Naive B cell (primary cell): ENCODE data around the gene ZNF710. TPM values are rescaled to one million over a fixed set of nuclear protein-coding genes. Genes with fewer than 3 reads are reported as not detected.

Experiments used
- ATAC-seq, 2 donors: fragments of 150-1000 bp; cut with Tn5 transposase; 2 replicates each; pipeline ENCODE4 v1.10.0; 2021; ENCODE audit warnings: low read depth in 2 of 2, mild to moderate bottlenecking in 2 of 2, moderate library complexity in 2 of 2
- DNase-seq: peaks from one replicate; pipeline ENCODE4 v3.0.0; 2022
- H3K27ac Mint-ChIP-seq, 6 donors: one replicate each; pipeline ENCODE4 v1.8.0; 2020 to 2022; ENCODE audit warnings: mild to moderate bottlenecking in 6 of 6, mixed read lengths in 6 of 6, moderate library complexity in 5 of 6, inconsistent platforms in 2 of 6
- H3K27me3 Mint-ChIP-seq, 3 donors: one replicate each; pipeline ENCODE4 v1.8.0; 2021 to 2022; ENCODE audit warnings: mixed read lengths in 3 of 3, mild to moderate bottlenecking in 1 of 3
- H3K36me3 Mint-ChIP-seq, 2 donors: one replicate each; pipeline ENCODE4 v1.8.0; 2020 to 2022; ENCODE audit warnings: mixed read lengths in 2 of 2, inconsistent platforms in 1 of 2, mild to moderate bottlenecking in 1 of 2
- H3K4me1 Mint-ChIP-seq, 3 donors: one replicate each; pipeline ENCODE4 v1.8.0; 2020 to 2022; ENCODE audit warnings: mixed read lengths in 3 of 3, inconsistent platforms in 1 of 3, mild to moderate bottlenecking in 1 of 3, moderate library complexity in 1 of 3
- H3K4me3 Mint-ChIP-seq, 8 donors: one replicate each; pipeline ENCODE4 v1.8.0; 2020 to 2022; ENCODE audit warnings: mild to moderate bottlenecking in 8 of 8, mixed read lengths in 8 of 8, moderate library complexity in 8 of 8, inconsistent platforms in 2 of 8
- H3K9me3 Mint-ChIP-seq, 7 donors: one replicate each; pipeline ENCODE4 v1.8.0; 2020 to 2022; ENCODE audit warnings: mixed read lengths in 7 of 7, mild to moderate bottlenecking in 5 of 7, inconsistent platforms in 2 of 7, moderate library complexity in 1 of 7
- polyA plus RNA-seq, 6 donors: library from polyadenylated mRNA; unstranded; fragments of 300-500 nt; fragmentation: Illumina TruSeq; gene quantifications; one replicate each; pipeline ENCODE4 v1.2.3, GENCODE V29; 2021; ENCODE audit warnings: low read depth in 6 of 6

Gene ZNF710
- polyA plus RNA-seq, 6 donors from 2014 or later, result 0.64 to 2.4 (median 2.0) TPM

- ATAC-seq (no peak), DNase-seq (no peak)
- Mint-ChIP-seq H3K36me3 (no peaks in the 10 kb centered on the region), H3K27me3 (no peaks in the 10 kb centered on the region), H3K4me3 (no peak overlapping the region), H3K27ac (peak overlapping the region in 2 of 6 donors; percentile 72 to 74), H3K4me1 (peaks cover 37 to 65% (median 49%) of the 10 kb centered on the region in 3 donors), H3K9me3 (no peaks in the 10 kb centered on the region)
These were observed 50.8 kb downstream of the ZNF710 start for GRCh38 chr15:90051874-90052273.

GRCh38 chr15:90053685-90054466 is 52.8 kb downstream of the ZNF710 start:
- H3K36me3 Mint-ChIP-seq, result no peaks in the 10 kb centered on the region
- no peak overlapping the region for H3K4me3 Mint-ChIP-seq
- ATAC-seq (no peak), DNase-seq (no peak)
- no peaks in the 10 kb centered on the region for H3K9me3 Mint-ChIP-seq
- no peaks in the 10 kb centered on the region for H3K27me3 Mint-ChIP-seq
- H3K27ac Mint-ChIP-seq, result peak overlapping the region in 3 of 6 donors; percentile 59 to 78 (median 74)
- peaks cover 50 to 65% (median 52%) of the 10 kb centered on the region in 3 donors for H3K4me1 Mint-ChIP-seq

GRCh38 chr15:90054618-90055097 is 53.5 kb downstream of the ZNF710 start:
- peak overlapping the region in 1 of 6 donors; percentile 74 for H3K27ac Mint-ChIP-seq

GRCh38 chr15:90055182-90055581 is 54.1 kb downstream of the ZNF710 start:
- no peaks in the 10 kb centered on the region for H3K9me3 Mint-ChIP-seq
- peaks cover 55 to 64% (median 57%) of the 10 kb centered on the region in 3 donors for H3K4me1 Mint-ChIP-seq
- H3K27me3 Mint-ChIP-seq, result no peaks in the 10 kb centered on the region
- no peaks in the 10 kb centered on the region for H3K36me3 Mint-ChIP-seq
- H3K4me3 Mint-ChIP-seq, result peak overlapping the region in 1 of 8 donors; percentile 48
- ATAC-seq, result no peak
- peak overlapping the region in 5 of 6 donors; percentile 14 to 85 (median 67) for H3K27ac Mint-ChIP-seq
- DNase-seq, result no peak

More at GRCh38 chr15:90054618-90055097, 53.5 kb downstream of the ZNF710 start:
- H3K9me3 Mint-ChIP-seq, result no peaks in the 10 kb centered on the region
- no peak for DNase-seq
- H3K27me3 Mint-ChIP-seq, result no peaks in the 10 kb centered on the region
- peaks cover 54 to 65% (median 57%) of the 10 kb centered on the region in 3 donors for H3K4me1 Mint-ChIP-seq
- H3K36me3 Mint-ChIP-seq, result no peaks in the 10 kb centered on the region
- no peak overlapping the region for H3K4me3 Mint-ChIP-seq
- ATAC-seq, result no peak

GRCh38 chr15:90056529-90056928 is 55.4 kb downstream of the ZNF710 start:
- Mint-ChIP-seq H3K4me1 (peaks cover 57 to 73% (median 61%) of the 10 kb centered on the region in 3 donors), H3K9me3 (no peaks in the 10 kb centered on the region), H3K4me3 (peak overlapping the region in 1 of 8 donors; percentile 19), H3K36me3 (no peaks in the 10 kb centered on the region), H3K27ac (no peak overlapping the region), H3K27me3 (no peaks in the 10 kb centered on the region)
- DNase-seq, result no peak
- ATAC-seq, result no peak

- Mint-ChIP-seq H3K9me3 (no peaks in the 10 kb centered on the region), H3K27me3 (no peaks in the 10 kb centered on the region), H3K36me3 (no peaks in the 10 kb centered on the region), H3K27ac (peak overlapping the region; percentile 41 to 100 (median 95)), H3K4me1 (peaks cover 62 to 86% (median 66%) of the 10 kb centered on the region in 3 donors), H3K4me3 (peak overlapping the region in 6 of 8 donors; percentile 35 to 84 (median 61))
- ATAC-seq (no peak), DNase-seq (peak; percentile 38)
These were observed 57.2 kb downstream of the ZNF710 start for GRCh38 chr15:90058308-90058707.

- Mint-ChIP-seq H3K4me3 (peak overlapping the region in 5 of 8 donors; percentile 30 to 84 (median 69)), H3K27me3 (no peaks in the 10 kb centered on the region), H3K4me1 (peaks cover 65 to 89% (median 71%) of the 10 kb centered on the region in 3 donors), H3K27ac (peak overlapping the region; percentile 93 to 100 (median 98)), H3K9me3 (no peaks in the 10 kb centered on the region), H3K36me3 (no peaks in the 10 kb centered on the region)
- DNase-seq, result no peak
- no peak for ATAC-seq
These were observed 57.7 kb downstream of the ZNF710 start for GRCh38 chr15:90058775-90059174.

GRCh38 chr15:90059208-90059985 is 58.3 kb downstream of the ZNF710 start:
- ATAC-seq (peak; percentile 88 to 89), DNase-seq (peak; percentile 96)
- Mint-ChIP-seq H3K36me3 (no peaks in the 10 kb centered on the region), H3K9me3 (no peaks in the 10 kb centered on the region), H3K4me3 (peak overlapping the region; percentile 52 to 91 (median 82)), H3K27ac (peak overlapping the region; percentile 93 to 100 (median 98)), H3K27me3 (no peaks in the 10 kb centered on the region), H3K4me1 (peaks cover 63 to 90% (median 77%) of the 10 kb centered on the region in 3 donors)

GRCh38 chr15:90060797-90061196 is 59.7 kb downstream of the ZNF710 start:
- Mint-ChIP-seq H3K4me3 (no peak overlapping the region), H3K36me3 (no peaks in the 10 kb centered on the region), H3K27me3 (no peaks in the 10 kb centered on the region), H3K27ac (peak overlapping the region in 5 of 6 donors; percentile 80 to 100 (median 89)), H3K4me1 (peaks cover 64 to 90% (median 84%) of the 10 kb centered on the region in 3 donors), H3K9me3 (no peaks in the 10 kb centered on the region)
- no peak for DNase-seq
- no peak for ATAC-seq

GRCh38 chr15:90062023-90062442 is 60.9 kb downstream of the ZNF710 start:
- H3K36me3 Mint-ChIP-seq, result no peaks in the 10 kb centered on the region
- H3K27me3 Mint-ChIP-seq, result no peaks in the 10 kb centered on the region
- DNase-seq (no peak), ATAC-seq (no peak)
- peak overlapping the region in 2 of 8 donors; percentile 5 to 71 for H3K4me3 Mint-ChIP-seq
- peak overlapping the region in 5 of 6 donors; percentile 76 to 96 (median 89) for H3K27ac Mint-ChIP-seq
- peaks cover 67 to 87% (median 83%) of the 10 kb centered on the region in 3 donors for H3K4me1 Mint-ChIP-seq
- H3K9me3 Mint-ChIP-seq, result no peaks in the 10 kb centered on the region

- ATAC-seq, result no peak
- Mint-ChIP-seq H3K27ac (peak overlapping the region; percentile 33 to 96 (median 86)), H3K36me3 (no peaks in the 10 kb centered on the region), H3K9me3 (no peaks in the 10 kb centered on the region), H3K4me3 (peak overlapping the region in 3 of 8 donors; percentile 5 to 40 (median 20)), H3K27me3 (no peaks in the 10 kb centered on the region), H3K4me1 (peaks cover 64 to 86% (median 79%) of the 10 kb centered on the region in 3 donors)
- DNase-seq, result no peak
These were observed 61.4 kb downstream of the ZNF710 start for GRCh38 chr15:90062462-90062932.

- ATAC-seq (no peak), DNase-seq (no peak)
- Mint-ChIP-seq H3K27me3 (no peaks in the 10 kb centered on the region), H3K9me3 (no peaks in the 10 kb centered on the region), H3K4me1 (peaks cover 59 to 80% (median 73%) of the 10 kb centered on the region in 3 donors), H3K27ac (peak overlapping the region; percentile 89 to 98 (median 96)), H3K4me3 (peak overlapping the region in 1 of 8 donors; percentile 63), H3K36me3 (no peaks in the 10 kb centered on the region)
These were observed 62.0 kb downstream of the ZNF710 start for GRCh38 chr15:90062973-90063769.
